T-helper 2 cell treated with Interferon-gamma antibody and Interleukin-4, amounts not matched to agents 5 μg/mL and 100 μg/mL, for 36 hours (primary cell): ENCODE data around the gene PARP1.

ENCODE experiments used
- DNase-seq: peaks from one replicate; pipeline ENCODE4 v3.0.0; 2021; ENCODE audit warnings: low spot score
- H3K27ac Mint-ChIP-seq: one replicate; pipeline ENCODE4 v1.8.0; 2021; ENCODE audit warnings: mild to moderate bottlenecking, mixed read lengths
- H3K27me3 Mint-ChIP-seq: one replicate; pipeline ENCODE4 v1.8.0; 2021; ENCODE audit warnings: low read depth, mixed read lengths
- H3K36me3 Mint-ChIP-seq: one replicate; pipeline ENCODE4 v1.8.0; 2021; ENCODE audit warnings: low read depth, mixed read lengths
- H3K4me1 Mint-ChIP-seq: one replicate; pipeline ENCODE4 v1.8.0; 2021; ENCODE audit warnings: low read depth, mixed read lengths
- H3K4me3 Mint-ChIP-seq: one replicate; pipeline ENCODE4 v1.8.0; 2022; ENCODE audit warnings: mild to moderate bottlenecking, moderate library complexity, mixed read lengths
- H3K9me3 Mint-ChIP-seq: one replicate; pipeline ENCODE4 v1.8.0; 2021; ENCODE audit warnings: mixed read lengths

PARP1 gene

DNA sequence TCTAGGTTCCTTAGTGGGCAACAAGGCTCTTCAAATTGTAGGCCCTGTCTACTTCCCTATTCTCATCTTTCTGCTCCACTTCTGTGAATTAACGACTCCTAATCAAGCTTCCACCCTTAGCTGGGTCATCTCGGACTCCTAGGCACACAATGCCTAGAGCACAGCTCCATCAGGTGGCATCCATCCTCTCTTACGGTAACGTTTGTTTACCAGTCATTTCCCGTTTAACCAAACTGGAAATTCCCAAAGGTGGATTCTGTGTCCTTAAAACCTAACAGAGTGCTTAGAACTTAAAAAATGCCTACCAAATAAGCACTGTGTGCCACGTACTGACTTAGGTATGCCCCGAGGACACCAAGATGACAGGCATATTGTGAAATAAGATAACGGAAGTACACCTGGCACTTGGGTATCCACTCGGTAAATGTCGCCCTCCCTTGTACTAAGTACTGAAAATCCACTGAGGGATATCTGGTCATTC, 1.5 kb downstream of the PARP1 start:
- Mint-ChIP-seq H3K27ac (peak overlapping the region; percentile 95), H3K4me3 (peak overlapping the region; percentile 91), H3K27me3 (no peaks in the 10 kb centered on the region), H3K9me3 (no peaks in the 10 kb centered on the region), H3K4me1 (peaks cover 37% of the 10 kb centered on the region), H3K36me3 (peaks cover 13% of the 10 kb centered on the region)
- DNase-seq: no peak

DNA sequence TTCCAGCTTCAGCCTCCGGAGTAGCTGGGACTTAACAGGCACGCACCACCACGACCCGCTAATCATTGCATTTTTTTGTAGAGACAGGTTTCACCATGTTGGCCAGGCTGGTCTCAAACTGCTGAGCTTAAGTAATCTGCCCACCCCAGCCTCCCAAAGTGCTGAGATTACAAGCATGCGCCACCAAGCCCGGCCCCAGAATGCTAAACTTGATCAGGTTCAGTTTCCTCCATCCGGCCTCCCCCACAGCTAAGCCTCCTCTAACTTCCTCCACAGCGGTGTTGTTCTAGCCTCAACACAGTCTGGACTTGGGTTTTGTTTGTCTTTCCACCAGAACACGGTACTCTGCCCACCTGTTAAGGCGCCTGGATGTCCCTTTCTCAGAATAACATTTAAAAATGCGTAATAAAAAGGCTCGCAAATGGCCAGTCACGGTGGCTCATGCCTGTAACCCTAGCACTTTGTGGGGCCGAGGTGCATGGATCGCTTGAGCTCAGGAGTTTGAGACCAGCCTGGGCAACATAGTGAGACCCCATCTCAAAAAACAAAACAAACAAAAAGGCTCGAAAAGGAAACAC, 2.4 kb downstream of the PARP1 start:
- Mint-ChIP-seq H3K27ac (peak overlapping the region; percentile 64), H3K4me3 (peak overlapping the region; percentile 91), H3K27me3 (no peaks in the 10 kb centered on the region), H3K9me3 (no peaks in the 10 kb centered on the region), H3K4me1 (peaks cover 38% of the 10 kb centered on the region), H3K36me3 (peaks cover 22% of the 10 kb centered on the region)
- DNase-seq: no peak

DNA sequence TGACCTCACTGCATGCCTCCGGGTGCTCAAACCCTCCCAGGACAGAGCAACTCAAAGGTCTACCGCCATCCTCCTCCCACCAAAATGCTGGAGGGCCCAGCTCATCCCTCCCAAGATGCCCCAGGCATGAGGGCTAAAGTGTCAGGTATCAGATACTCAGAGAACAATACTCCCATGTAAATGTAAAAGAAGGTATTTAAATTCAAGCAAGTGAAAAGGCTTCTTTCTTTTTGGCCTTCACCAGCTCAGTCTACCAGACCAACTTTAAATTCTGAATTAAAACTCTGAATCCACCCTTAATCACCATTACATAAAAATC, 3.0 kb downstream of the PARP1 start:
- Mint-ChIP-seq H3K4me1 (peaks cover 38% of the 10 kb centered on the region), H3K27ac (no peak overlapping the region), H3K36me3 (peaks cover 28% of the 10 kb centered on the region), H3K4me3 (peak overlapping the region; percentile 91), H3K27me3 (no peaks in the 10 kb centered on the region), H3K9me3 (no peaks in the 10 kb centered on the region)
- no peak for DNase-seq

DNA sequence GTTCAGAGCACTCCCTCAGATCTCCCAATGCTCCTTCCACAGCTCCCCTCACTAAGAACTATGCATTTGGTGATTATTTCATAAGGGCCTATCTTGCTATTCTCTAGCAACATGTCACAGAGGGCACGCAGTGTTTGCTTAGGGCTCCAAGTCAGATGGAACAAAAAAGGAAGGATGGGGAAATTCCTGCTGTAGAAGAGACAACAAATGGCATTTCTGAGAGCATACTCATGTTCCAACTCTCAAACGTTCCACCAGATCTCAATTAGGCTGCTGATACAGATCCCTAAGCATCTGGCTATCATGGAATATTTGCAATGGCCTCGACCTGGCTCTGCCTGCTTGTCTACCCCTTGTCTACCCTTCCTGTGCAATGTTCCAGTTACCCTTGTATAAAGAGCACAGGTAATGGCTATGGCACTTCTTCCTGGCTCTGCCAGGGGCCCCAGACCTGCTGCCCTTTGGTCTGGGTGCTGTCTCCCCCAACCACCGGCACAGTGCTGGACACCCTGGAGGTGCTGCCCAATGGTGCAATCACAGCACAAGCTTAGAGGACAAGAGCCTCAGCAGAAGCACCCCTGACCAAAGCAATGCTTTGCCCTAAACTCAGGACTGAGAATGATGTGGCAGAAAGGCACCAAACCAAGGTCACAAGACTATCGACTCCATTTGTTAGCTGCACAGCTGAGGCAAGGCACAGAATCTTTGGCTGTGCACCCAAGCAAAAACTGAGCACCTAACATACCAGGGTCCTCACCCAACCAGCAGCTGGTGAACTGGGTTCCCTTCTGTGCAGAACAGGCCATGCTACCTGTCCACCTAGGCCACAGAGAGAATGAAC, 3.6 kb downstream of the PARP1 start:
- Mint-ChIP-seq H3K36me3 (peaks cover 33% of the 10 kb centered on the region), H3K27ac (peak overlapping the region; percentile 26), H3K9me3 (no peaks in the 10 kb centered on the region), H3K27me3 (no peaks in the 10 kb centered on the region), H3K4me1 (peaks cover 38% of the 10 kb centered on the region), H3K4me3 (peak overlapping the region; percentile 91)
- no peak for DNase-seq

DNA sequence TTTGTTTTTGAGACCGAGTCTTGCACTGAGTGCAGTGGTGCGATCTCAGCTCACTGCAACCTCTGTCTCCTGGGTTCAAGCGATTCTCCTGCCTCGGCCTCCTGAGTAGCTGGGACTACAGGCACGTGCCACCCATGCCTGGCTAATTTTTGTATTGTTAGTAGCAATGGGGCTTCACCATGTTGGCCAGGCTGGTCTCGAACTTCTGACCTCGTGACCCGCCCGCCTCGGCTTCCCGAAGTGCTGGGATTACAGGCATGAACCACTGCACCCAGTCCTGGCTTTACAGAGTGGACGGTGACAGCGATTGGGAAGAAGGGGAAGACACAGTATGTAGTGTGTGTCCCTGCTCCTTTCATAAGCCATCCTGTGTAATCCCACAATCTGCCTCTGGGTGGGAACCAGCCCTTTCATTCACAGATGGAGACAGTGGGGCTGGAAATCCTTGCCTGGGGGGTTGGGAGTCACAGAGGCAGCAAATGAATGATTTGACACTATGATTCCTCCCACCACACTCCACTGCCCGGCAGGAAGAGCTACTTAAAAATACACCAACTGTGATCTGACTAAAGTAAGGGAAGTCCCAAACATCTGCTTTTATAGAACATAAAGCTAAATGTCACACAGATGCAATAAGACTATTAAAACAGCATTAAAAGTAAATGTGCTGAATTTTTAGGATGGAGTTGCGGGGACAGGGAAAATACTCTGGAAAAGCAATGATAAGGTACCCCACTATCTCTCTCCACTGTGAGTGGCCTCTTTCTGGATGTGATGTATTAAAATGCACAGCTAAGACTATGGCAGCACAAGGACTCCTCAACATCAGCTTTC, 4.5 kb downstream of the PARP1 start:
- H3K4me1 Mint-ChIP-seq: peaks cover 38% of the 10 kb centered on the region
- DNase-seq: no peak
- H3K27ac Mint-ChIP-seq: peak overlapping the region; percentile 26
- no peak overlapping the region for H3K4me3 Mint-ChIP-seq
- H3K27me3 Mint-ChIP-seq: no peaks in the 10 kb centered on the region
- no peaks in the 10 kb centered on the region for H3K9me3 Mint-ChIP-seq
- peaks cover 39% of the 10 kb centered on the region for H3K36me3 Mint-ChIP-seq

DNA sequence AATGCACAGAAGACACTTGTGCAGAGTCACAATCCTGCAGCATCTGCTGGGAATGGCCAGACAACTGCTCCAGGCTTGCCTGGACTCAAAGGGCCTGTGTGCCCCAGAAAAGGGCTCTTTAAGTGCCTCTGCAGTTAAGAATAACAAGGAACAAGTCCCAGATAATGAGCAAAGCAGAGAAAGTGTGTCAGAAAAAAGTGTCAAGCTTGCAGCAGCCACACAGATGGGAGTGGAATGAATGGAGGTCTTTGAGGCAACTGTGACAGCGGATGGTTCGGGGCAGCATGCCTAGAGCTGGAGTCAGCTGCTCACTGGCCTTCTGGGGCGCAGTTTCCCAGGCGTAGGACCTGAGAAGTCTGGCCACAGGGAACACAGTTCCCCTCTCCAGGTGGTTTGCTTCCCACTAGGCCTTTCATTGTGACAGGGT, 5.1 kb downstream of the PARP1 start:
- Mint-ChIP-seq H3K27me3 (no peaks in the 10 kb centered on the region), H3K4me1 (peaks cover 38% of the 10 kb centered on the region), H3K27ac (no peak overlapping the region), H3K36me3 (peaks cover 46% of the 10 kb centered on the region), H3K4me3 (no peak overlapping the region), H3K9me3 (no peaks in the 10 kb centered on the region)
- no peak for DNase-seq

DNA sequence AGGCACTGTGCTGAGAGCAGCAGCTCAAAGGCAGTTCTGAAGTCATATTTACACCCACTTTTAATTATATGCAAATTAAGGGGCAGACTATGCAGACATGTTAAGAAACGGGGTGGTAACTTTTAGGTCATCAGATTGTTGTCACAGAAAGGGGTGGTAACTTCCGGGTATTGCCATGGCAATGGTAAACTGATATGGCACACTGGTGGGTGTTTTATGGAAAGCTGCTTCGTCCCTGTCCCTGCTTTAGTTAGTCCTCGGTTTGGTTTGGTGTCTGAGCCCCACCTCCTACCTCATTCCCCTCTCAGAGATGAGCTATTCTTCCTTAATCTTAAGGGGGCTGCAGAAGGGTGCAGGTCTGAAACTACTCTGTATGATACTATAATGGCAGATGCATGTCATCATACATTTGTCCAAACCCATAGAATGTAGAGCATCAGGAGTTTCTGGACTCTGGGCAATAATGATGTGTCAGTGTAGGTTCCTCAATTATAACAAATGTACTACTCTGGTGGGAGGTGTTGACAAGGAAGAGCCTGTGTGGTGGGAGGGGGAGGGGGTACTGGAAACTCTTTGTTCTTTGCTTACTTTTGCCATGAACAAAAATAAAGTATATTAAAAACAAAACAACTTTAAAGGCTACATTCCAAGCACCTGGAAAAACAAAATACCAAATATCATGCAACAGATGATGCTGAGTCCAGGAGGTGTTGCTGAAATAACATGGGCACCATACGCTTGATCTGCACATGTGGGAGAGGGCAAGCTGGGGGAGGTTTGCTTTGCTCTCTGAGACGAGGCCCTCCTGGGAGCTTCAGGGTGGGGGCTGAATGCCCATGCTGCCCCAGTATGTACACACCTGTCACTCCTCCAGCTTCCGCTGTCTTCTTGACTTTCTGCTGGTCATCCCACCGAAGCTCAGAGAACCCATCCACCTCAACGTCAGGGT, 6.3 kb downstream of the PARP1 start:
- H3K27ac Mint-ChIP-seq: peak overlapping the region; percentile 27
- peaks cover 39% of the 10 kb centered on the region for H3K4me1 Mint-ChIP-seq
- no peak overlapping the region for H3K4me3 Mint-ChIP-seq
- H3K9me3 Mint-ChIP-seq: no peaks in the 10 kb centered on the region
- peaks cover 53% of the 10 kb centered on the region for H3K36me3 Mint-ChIP-seq
- H3K27me3 Mint-ChIP-seq: no peaks in the 10 kb centered on the region
- no peak for DNase-seq

DNA sequence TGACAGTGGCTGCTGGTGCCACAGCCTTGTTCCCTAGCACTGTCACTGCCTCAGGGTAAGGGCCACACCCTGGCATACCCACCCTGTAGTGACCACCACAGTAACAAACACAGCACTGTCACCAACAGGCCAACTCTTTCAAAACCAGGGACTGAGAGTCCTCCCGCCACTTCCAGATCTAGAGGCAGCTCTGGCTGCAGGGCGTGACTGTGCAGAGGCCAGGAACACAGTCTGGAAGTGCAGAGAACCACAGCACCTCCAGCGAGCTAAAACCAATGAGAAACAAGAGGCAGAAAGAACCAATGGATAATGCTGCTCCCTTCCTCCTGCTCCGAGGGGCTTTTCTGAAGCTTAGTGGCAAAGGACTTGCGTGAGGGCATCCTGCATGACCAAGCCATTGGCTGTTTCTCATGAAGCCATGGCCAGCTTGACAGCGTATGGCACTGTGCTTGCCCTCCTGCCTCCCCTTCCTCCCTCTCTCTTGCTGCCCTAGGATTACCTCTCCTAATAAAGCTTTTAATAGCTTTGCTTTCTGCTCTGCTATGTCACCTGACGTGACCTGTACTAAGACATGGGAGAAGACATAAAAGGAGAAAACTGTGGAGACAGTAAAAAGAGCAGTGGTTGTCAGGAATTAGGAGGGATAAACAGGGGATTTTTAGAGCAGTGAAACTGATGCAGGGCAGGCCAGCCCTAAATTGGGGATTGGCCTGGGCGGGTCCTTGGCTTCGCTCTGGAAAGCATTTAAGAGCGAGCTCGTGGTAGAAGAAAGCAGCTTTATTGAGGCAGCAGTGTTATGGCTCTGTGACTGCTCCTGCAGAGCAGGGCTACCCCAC, 7.2 kb downstream of the PARP1 start:
- Mint-ChIP-seq H3K27ac (no peak overlapping the region), H3K4me1 (peaks cover 33% of the 10 kb centered on the region), H3K27me3 (no peaks in the 10 kb centered on the region), H3K4me3 (no peak overlapping the region), H3K36me3 (peaks cover 48% of the 10 kb centered on the region), H3K9me3 (no peaks in the 10 kb centered on the region)
- DNase-seq: no peak

DNA sequence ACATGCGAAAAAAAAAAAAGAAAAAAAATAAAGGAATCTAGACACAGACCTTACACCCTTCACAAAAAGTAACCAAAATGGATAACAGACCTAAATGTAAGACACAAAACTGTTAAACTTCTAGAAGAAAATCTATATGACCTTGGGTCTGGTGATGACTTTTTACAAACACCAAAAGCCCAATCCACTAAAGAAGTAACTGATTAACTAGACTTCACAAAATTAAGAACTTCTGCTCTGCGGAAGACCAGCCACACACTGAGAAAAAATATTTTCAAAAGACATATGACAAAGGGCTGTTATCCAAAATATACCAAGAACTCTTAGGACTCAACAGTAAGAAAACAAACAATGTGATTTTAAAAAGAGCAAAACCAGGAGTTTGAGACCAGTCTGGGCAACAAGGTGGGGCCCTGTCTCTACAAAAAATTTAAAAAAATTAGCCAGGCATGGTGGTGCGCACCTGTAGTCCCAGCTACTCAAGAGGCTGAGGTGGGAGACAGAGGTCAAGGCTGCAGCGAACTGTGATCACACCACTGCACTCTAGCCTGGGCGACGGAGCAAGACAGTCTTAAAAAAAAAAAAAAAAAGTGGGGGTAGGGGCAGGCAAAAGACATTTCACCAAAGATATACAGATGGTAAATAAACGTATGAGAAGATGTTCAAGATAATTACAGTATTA, 9.8 kb downstream of the PARP1 start:
- Mint-ChIP-seq H3K27me3 (no peaks in the 10 kb centered on the region), H3K27ac (no peak overlapping the region), H3K4me3 (no peak overlapping the region), H3K36me3 (peaks cover 55% of the 10 kb centered on the region), H3K4me1 (peaks cover 16% of the 10 kb centered on the region), H3K9me3 (no peaks in the 10 kb centered on the region)
- no peak for DNase-seq

DNA sequence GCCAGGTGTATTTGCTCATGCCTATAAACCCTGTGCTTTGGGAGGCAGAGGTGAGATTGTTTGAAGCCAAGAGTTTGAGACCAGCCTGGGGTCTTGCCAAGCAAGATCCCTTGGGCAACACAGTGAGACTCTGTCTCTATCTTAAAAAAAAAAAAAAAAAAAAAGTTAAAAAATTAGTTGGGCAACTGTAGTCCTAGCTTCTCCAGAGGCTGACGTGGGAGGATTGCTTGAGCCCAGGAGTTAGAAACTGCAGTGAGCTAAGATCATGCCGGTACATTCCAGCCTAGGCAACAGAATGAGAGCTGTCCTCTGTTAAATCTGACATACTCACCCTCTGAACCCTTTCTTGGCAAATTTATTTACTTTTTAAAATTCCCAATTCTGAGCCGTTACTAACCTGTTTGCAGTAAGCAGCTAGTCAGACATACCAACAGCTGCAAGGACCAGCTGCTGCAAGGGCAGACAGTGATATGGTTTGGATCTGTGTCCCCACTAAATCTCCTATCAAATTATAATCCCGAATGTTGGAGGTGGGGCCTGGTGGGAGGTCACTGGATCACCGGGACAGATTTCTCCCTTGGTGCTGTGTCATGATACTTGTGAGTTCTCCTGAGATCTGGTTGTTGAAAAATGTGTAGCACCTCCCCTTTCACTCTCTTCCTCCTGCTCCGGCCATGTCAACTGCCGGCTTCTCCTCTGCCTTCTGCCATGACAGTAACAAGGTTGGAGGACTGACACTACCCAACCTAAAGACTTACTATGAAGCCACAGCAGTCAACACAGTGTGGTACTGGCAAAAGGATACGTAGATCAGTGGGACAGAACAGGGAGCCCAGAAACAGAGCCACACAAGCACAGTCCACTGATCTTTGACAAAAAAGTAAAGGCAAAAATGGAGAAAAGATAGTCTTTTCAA, 10.6 kb downstream of the PARP1 start:
- peaks cover 52% of the 10 kb centered on the region for H3K36me3 Mint-ChIP-seq

DNA sequence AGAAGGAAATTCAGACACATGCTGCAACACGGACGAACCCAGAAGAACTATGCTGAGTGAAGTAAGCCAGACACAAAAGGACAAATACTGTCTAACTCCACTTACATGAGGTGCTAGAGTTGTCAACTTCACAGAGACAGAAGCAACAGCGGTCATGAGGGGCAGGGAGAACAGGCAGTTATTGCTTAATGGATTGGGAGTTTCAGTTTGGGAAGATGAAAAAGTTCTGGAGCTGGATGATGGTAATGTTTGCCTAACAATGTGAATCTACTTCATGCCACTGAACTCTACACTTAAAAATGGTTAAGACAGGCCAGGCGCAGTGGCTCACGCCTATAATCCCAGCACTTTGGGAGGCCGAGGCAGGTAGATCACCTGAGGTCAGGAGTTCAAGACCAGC, 12.1 kb downstream of the PARP1 start:
- peaks cover 55% of the 10 kb centered on the region for H3K36me3 Mint-ChIP-seq
- peaks cover 13% of the 10 kb centered on the region for H3K4me1 Mint-ChIP-seq
- H3K9me3 Mint-ChIP-seq: no peaks in the 10 kb centered on the region
- no peak for DNase-seq
- H3K27me3 Mint-ChIP-seq: no peaks in the 10 kb centered on the region
- H3K27ac Mint-ChIP-seq: no peak overlapping the region
- H3K4me3 Mint-ChIP-seq: no peak overlapping the region

More for the DNA sequence above, 10.6 kb downstream of the PARP1 start:
- no peaks in the 10 kb centered on the region for H3K9me3 Mint-ChIP-seq
- H3K27me3 Mint-ChIP-seq: no peaks in the 10 kb centered on the region
- no peak overlapping the region for H3K27ac Mint-ChIP-seq
- DNase-seq: no peak
- H3K4me1 Mint-ChIP-seq: peaks cover 16% of the 10 kb centered on the region
- no peak overlapping the region for H3K4me3 Mint-ChIP-seq
